ENCODE measurements around the gene SRGAP2C.
"Not testable (repeated sequence)": the region's sequence is repeated elsewhere in the genome, so short reads cannot be mapped to it uniquely, and the experiment has no call there.

Gene SRGAP2C

DNA sequence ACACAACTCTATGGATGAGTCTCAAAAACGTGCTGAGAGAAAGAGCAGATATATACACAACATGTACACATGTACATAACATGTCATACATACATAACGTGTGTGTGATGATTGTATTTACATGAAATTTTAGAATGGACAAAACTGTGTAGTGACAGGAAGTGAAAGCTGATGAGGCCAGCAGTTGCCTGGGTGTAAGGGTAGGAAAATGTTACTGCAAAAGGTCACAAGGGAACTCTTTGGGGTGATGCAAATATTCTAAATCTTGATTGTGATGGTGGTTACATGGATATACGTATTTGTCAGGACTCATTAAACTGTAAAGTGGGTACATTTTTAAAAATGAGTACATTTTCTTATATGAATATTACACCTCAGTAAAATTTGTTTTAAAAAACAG lies 236.7 kb downstream of the SRGAP2C start:
- DNase-seq (ENCODE audit: low spot score): not testable (repeated sequence)

GRCh38 chr1:121423956-121424355 lies 239.2 kb downstream of the SRGAP2C start:
- DNase-seq (ENCODE audit: low spot score): not testable (repeated sequence)

DNA sequence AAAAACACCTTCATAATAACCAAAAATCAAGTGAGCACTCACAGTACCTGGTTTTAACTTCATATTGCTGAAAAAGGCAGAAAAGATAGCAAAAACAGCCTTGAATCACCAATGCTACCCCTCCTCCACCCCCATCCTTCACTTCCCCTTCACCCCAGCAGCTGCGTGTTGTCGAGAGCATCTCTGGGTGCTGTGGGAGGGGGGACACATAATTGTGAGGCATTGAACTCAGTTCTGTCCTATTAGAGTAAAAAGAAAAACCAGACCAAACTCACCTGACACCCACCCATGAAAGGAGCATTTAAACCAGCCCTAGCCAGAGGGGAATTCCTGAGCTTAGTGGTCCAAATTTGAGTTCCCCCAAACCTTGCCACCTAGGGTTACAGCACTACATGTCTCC lies 248.7 kb downstream of the SRGAP2C start:
- not testable (repeated sequence) for DNase-seq (ENCODE audit: low spot score)

DNA sequence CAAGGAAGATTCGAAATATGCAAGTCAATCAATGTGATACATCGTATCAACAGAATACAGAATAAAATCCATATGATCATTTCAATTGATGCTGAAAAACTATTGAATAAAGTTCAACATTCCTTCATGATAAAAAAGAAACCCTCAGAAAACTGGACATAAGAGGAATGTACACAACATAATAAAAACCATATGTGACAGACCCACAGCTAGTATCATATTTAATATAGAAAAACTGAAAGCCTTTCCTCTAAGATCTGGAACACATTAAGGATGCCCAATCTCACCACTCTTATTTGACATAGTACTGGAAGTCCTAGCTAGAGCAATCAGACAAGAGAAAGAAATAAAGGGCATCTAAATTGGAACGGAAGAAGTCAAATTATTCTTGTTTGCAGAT lies 254.1 kb downstream of the SRGAP2C start:
- not testable (repeated sequence) for DNase-seq (ENCODE audit: low spot score)

- DNase-seq (ENCODE audit: low spot score): no peak
Measured at GRCh38 chr1:121440993-121441392, 256.2 kb downstream of the SRGAP2C start.

All from Ammon's horn (tissue), 1 donor.